HG02852 (cell line): Measurements from ENCODE around the gene TRPM1.

Experiments
- ATAC-seq: cut with Tn5 transposase; IDR thresholded peaks from one replicate; pipeline ENCODE4 v1.9.1; 2021; ENCODE audit warnings: mild to moderate bottlenecking, moderate library complexity; ENCODE audit not compliant: unreplicated experiment

TRPM1 gene

GRCh38 chr15:31050953-31051352 lies 50.6 kb downstream of the TRPM1 start:
- no peak for ATAC-seq

DNA sequence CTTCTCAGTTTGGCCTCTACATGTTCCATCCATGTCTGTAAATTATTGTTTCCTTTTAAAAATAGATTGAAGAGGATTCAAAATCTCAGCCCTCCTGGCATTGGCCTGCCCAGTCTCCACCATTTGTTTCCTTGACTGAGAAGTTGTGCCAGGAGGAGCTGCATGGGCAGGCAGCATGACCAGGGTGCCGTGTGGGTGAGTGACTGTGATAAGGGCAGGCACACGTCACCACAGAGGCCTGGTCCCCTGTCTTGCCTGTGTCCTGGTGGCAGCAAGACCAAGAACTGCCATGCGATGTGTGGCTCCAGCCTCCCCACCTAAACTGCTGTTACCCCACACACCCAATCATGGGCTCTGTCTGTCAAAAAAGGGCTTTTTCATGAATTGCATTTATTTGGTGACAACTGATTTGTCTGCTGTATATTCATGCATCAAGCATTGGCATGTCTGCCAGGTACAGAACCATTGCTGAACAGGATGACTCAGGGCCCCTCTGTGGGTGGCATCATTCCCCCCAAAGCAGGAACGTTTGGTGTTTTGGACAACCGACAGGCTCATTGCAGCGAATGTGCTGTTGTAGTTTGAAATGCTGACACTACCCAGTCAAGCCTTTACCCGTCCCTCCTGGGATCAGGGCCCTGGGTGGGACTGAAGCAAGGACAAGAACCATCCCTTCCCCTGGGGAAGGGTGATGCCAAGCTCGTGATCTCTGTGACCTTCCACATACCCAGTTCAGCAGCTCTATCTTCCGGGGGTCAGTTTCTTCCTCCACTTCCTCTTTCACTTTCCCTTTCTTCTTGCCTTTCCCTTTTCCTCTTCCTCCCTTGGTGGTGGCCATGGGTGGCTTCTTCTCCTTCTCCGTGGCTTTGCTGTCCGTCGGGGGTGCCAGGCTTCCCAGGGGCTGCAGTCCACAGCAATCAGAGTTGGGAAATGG lies 51.6 kb downstream of the TRPM1 start:
- ATAC-seq: no peak

DNA sequence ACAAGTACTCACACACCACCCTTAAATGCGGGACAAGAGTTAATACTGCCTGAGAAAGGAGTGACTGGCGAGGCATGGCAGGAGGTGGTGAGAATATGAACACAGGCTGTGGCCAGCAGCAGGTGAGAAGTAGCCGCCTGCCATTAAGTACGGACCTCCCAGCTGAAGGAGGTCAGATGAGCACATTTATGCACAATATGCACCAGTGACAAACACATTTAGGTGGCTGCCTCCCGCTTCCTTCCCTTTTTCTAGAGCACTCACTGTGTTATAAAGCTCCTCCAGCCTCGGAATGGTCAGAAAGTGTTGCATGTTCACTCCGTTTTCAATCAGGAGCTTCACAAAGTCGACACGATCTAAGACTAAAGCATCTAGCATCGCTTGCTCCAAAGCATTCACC lies 52.4 kb downstream of the TRPM1 start:
- ATAC-seq: no peak

GRCh38 chr15:31047437-31047836 lies 54.1 kb downstream of the TRPM1 start:
- ATAC-seq: no peak

DNA sequence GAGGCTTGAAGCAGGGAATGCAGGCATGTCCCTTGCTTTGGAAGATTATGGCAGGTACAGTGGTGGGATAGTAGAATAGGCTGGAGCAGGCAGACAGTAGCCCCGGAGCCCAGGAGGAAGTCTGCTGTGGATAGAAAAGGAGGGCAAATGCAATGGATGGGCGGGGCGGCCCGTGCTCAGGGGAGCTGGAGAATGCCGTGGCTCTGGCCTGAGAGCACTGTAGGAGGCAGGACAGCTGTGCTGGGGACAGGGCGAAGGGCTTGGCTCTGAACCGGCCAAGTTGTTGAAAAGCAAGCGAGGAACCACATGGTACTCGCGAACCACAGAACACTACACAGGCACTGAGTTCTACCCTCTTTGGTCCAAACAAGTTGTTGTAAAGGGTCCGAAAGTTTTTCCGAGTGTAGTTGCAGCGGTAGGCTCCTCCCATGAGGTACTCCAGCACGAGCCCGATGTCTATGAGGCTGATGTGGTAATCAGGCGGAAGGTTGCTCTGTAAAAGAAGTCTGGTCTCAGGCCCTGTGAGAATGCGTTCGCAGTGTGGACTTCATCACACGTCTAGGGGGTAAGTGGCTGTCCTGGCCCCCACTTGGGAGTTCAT lies 54.7 kb downstream of the TRPM1 start:
- ATAC-seq: no peak

GRCh38 chr15:31045606-31046005 lies 55.9 kb downstream of the TRPM1 start:
- no peak for ATAC-seq

DNA sequence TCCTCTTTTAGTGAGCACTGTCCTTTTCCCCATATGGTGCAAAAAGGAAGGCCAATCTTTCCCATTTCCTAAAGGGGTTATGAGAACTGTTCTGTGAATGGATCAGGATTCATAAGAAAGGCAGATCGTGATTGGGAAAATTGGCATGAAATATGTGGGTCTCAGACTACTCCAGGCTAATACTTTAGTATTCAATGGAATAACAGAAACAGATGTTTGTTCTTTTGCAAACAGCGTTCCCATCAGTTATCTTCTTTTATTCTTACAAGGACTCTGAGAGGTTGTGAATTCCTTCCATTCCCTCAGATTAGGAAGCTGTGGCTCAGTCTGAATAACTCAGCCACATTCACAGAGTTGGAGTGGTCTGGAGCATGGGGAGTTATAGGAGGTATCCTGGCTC lies 58.8 kb downstream of the TRPM1 start:
- ATAC-seq: no peak

DNA sequence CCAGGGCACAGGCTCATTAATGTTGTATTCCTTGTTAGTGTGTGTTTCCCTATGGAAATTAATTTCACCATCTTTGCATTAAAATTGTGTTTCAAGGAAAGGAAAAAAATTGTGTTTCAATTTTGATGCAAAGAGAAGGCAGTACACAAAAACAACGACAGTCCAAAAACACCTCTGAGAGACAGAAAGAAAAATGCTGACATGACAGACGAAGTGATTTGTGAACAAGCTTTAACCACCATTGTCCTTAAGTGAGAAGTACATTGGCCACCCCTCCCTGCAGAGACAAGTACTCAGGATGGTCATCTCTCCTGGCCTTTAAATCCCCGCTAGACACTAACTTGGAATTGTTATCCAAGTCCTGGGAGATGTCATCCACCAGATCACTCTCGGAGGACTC lies 59.9 kb downstream of the TRPM1 start:
- no peak for ATAC-seq

DNA sequence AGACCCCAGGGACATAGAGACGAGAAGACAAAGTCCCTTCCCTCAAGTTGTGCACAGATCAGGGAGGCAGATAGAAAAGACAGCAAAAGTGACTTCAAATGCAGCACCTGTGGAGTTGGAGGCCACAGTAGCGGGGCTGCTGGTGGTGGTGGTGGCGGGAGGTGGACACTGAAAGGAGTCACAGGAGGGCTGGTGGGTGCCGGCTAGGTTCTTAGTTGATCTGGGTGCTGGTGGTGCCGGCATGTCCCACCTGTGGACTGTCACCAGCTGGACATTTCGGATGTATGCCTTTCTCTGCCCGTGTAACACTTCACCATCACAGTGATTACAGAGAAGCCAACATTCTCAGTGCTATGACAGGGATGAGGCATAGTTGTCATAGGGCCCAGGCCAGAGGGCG lies 60.9 kb downstream of the TRPM1 start:
- ATAC-seq: no peak

DNA sequence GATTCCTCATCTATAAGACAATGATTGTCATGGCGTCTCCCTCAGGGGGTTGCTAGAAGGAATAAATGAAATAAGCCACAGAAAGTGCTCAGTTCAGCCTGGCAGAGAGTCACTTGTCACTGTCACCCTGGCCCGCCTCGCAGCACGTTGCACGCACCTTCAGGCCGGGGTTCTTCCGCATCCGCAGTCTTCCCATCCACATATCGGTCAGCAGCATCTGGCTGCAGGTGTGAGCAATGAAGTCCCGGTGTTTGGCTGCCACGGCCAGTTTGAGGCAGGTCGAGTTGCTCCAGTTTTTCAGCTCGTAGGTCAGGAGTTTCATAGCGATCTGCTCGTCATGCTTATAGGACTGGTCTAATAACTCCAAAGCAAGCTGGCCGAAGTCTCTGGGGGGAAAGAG lies 61.6 kb downstream of the TRPM1 start:
- no peak for ATAC-seq

- ATAC-seq: no peak
These were observed 63.6 kb downstream of the TRPM1 start for GRCh38 chr15:31037731-31038477.

DNA sequence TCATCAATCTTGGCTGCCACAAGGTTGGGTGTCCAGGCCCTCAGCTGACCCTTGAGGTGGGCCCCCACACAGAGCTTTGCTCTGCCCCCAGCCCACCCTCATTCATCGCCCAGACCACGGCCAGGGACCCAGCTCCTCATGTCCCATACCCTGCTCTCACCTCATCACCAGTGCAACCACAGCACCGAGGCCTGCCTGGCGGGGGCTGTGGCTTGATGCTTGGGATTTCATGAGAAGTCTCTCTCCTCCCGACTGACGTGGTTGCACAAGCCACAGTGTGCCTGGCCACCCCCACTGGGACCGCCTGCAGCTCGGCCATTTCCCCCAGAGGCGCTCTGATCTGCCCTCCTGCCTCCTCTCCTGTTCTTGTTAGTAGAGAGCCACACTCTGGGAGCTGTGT lies 64.7 kb downstream of the TRPM1 start:
- ATAC-seq: no peak

DNA sequence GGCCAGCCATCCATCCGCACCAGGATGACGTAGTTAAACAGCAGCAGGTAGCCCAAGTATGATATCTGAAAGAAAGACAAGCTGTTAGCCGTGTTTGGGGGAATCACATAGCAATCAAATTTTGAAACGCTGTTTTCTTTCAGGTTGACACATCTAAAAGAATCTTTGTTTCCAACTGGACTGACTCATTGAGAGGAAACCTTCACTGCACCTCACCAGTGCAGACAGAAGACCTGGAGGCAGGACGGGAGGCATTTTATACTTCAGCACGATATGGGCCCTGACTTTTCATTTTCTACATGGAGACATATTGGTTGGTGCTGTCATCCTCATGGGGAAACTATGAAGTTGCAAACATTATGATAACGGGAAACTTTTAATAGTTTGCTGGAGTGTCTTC lies 65.9 kb downstream of the TRPM1 start:
- no peak for ATAC-seq

GRCh38 chr15:31034152-31034551 lies 67.4 kb downstream of the TRPM1 start:
- ATAC-seq: no peak

- ATAC-seq: no peak
These were observed 68.6 kb downstream of the TRPM1 start for GRCh38 chr15:31032961-31033371.

DNA sequence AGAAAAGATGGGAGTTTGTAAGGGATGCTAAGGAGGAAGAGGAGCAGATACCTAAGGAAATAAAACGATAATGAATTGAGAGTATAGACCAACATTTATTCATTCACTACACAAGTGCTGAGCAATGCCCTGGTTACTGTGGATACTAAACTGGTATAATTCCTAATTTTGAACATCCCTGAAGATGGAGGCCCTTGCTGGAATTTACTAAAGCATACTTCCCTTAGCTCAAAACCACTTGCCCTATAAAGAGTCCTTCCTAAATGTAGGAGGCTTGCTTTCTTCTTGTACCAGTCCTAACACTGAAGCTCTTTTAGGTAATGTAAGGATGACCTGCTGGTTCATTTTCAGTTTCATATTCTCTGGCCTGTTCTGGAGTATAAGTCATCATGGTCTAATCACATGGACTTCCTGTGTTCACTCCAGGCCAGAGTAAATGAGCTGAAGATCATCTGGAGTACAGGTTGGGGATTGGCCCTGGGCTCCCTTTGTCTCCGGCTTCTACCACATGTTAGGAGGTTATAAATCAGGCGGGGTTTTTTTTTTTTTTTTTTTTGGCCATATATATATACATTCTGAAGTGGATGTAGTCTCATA lies 70.0 kb downstream of the TRPM1 start:
- ATAC-seq: peak; percentile 73

GRCh38 chr15:31027910-31028578 lies 73.5 kb downstream of the TRPM1 start:
- ATAC-seq: no peak

DNA sequence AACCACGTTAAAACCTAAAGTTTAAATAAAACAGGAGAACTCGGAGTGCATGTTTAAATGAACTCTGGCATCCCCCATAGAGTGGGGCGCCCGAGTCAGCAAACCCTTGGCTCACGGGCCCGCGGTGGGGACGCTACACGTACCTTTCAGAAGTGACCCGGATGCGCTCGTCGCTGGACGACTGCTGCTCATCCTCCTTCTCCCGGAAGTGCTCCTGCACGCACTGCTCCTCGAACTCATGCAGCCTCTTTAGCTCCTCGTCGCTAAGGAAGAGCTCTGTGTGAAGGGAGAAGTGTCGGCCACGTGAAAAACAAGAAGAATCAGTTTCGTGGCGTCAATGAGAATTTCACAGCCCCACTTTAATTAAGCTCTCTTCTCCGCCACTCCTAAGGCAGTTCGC lies 75.5 kb downstream of the TRPM1 start:
- no peak for ATAC-seq

- no peak for ATAC-seq
These were observed 76.5 kb downstream of the TRPM1 start for GRCh38 chr15:31024979-31025378.

- ATAC-seq: no peak
These were observed 77.2 kb downstream of the TRPM1 start for GRCh38 chr15:31024330-31024729.

DNA sequence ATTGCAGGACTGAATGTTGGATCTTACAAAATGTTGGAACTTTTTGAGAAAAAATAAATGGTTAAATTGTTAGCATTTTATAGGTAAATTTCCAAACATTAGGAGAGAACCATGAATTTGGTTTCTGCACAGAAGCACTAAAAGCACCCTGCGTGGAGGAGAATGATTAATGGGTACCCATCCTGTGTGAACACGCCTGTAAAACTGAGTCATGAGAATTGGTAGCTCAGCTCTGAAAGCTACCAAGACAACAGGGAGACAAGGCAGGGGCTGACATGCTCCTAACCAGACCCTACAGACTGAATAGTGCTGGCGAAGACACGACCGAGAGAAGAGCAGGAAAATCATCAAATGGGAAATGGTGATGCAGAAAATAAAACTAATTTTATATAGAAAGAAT lies 77.7 kb downstream of the TRPM1 start:
- ATAC-seq: no peak
